WI38 (cell line): Measurements from ENCODE around the gene RTTN.

ENCODE experiments used
- H3K4me3 ChIP-seq: 2 replicates; pipeline ENCODE4 v1.5.1; 2011; ENCODE audit warnings: low read depth, mild to moderate bottlenecking, control low read depth, low read length
- TF ChIP-seq, protein P1 (sequence below): IDR thresholded peaks from 2 replicates; pipeline ENCODE4 v1.5.1; 2012; ENCODE audit warnings: low read depth, mild to moderate bottlenecking, control low read depth, low read length

RTTN gene

GRCh38 chr18:70030728-70031127 is 174.8 kb downstream of the RTTN start:
- no peak overlapping the region for H3K4me3 ChIP-seq
- TF ChIP-seq, protein P1, sequence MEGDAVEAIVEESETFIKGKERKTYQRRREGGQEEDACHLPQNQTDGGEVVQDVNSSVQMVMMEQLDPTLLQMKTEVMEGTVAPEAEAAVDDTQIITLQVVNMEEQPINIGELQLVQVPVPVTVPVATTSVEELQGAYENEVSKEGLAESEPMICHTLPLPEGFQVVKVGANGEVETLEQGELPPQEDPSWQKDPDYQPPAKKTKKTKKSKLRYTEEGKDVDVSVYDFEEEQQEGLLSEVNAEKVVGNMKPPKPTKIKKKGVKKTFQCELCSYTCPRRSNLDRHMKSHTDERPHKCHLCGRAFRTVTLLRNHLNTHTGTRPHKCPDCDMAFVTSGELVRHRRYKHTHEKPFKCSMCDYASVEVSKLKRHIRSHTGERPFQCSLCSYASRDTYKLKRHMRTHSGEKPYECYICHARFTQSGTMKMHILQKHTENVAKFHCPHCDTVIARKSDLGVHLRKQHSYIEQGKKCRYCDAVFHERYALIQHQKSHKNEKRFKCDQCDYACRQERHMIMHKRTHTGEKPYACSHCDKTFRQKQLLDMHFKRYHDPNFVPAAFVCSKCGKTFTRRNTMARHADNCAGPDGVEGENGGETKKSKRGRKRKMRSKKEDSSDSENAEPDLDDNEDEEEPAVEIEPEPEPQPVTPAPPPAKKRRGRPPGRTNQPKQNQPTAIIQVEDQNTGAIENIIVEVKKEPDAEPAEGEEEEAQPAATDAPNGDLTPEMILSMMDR: no peak

- H3K4me3 ChIP-seq: no peak overlapping the region
- TF ChIP-seq, protein P1: no peak
Observed at GRCh38 chr18:70029163-70029562, 176.3 kb downstream of the RTTN start.

GRCh38 chr18:70028734-70029133 is 176.8 kb downstream of the RTTN start:
- TF ChIP-seq, protein P1: no peak
- H3K4me3 ChIP-seq: no peak overlapping the region

DNA sequence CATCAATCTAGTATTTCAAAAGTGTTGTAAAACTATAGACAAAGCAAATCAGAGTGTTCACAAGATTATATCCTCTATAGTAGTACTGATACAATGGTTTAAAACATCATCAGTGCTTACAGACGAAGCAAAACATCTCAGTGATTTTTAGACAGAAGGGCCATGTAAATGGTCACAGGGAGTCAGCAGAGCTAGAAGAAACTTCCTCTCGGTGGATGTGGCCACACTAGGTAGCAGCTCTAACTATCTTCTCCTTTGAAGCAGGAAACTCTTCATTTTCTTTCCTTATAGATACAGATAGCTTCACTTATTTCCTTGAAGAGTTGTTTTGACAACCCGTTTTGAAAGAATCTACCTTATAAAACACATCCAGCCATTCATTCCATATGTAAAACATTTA is 177.4 kb downstream of the RTTN start:
- no peak overlapping the region for H3K4me3 ChIP-seq
- TF ChIP-seq, protein P1: no peak

GRCh38 chr18:70025580-70025979 is 179.9 kb downstream of the RTTN start:
- H3K4me3 ChIP-seq: no peak overlapping the region
- TF ChIP-seq, protein P1: no peak

DNA sequence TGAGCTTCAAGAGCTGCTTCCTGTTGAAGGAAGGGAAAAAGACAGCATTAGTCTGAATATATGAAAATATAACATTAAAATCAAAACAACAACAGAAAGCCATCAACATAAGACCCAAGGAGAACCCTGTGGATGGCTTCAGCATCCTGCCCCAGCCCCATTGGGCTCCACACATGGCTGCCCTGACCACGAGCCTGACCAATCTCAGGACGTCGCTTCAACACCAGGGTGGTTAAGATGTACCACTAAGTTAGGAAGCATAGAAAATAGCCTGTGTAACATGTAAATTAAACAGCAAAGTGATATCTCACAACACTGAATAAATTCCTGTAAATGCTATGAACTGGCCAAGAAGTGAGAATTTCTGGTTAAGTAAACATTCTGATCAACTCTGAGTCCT is 180.7 kb downstream of the RTTN start:
- H3K4me3 ChIP-seq: no peak overlapping the region
- TF ChIP-seq, protein P1: no peak

DNA sequence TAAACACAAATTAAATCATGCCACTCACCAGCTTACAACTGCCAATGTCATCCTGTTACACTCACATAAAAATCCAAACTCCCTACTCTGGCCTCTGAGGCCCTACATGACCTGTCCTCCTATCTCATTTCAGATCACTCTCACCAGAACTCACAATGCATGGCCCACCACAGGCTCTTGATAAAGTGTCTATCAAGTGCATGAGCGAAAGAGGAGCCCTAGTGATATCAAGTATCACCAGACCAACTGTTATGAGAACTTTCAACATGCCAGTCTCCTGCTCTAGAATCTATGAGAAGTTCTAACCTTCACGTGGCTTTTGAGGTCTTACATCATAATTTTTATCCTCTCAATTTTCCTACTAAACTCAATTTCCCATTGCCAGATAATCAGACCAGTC is 181.4 kb downstream of the RTTN start:
- TF ChIP-seq, protein P1: no peak
- no peak overlapping the region for H3K4me3 ChIP-seq
